ENCODE data around the gene NAPSA. TPM values are rescaled to one million over a fixed set of nuclear protein-coding genes. Genes with fewer than 3 reads are reported as not detected.

NAPSA gene
- total and polyA plus RNA-seq, 5 donors: 0.43 to 0.84 (median 0.64) TPM; not detected in 1

GRCh38 chr19:50328873-50329145 lies 36.6 kb downstream of the NAPSA start:
- intact Hi-C loops (cut with DNase I): no loop called here
- ATAC-seq: no peak
- WGBS: under 1% methylated on average over 40 of the region's 40 CpGs
- peak overlapping the region; percentile 61 for H3K4me3 ChIP-seq (ENCODE audit: low read length)
- no peaks in the 10 kb centered on the region for H3K27me3 ChIP-seq (ENCODE audit: control insufficient read depth, insufficient read depth)
- H3K9me3 ChIP-seq (ENCODE audit: control insufficient read depth, low read length): no peaks in the 10 kb centered on the region
- H3K27ac ChIP-seq (ENCODE audit: low read length): no peak overlapping the region
- no peak for DNase-seq
- peaks cover 3% of the 10 kb centered on the region for H3K4me1 ChIP-seq (ENCODE audit: control insufficient read depth, insufficient read depth, low read length)

DNA sequence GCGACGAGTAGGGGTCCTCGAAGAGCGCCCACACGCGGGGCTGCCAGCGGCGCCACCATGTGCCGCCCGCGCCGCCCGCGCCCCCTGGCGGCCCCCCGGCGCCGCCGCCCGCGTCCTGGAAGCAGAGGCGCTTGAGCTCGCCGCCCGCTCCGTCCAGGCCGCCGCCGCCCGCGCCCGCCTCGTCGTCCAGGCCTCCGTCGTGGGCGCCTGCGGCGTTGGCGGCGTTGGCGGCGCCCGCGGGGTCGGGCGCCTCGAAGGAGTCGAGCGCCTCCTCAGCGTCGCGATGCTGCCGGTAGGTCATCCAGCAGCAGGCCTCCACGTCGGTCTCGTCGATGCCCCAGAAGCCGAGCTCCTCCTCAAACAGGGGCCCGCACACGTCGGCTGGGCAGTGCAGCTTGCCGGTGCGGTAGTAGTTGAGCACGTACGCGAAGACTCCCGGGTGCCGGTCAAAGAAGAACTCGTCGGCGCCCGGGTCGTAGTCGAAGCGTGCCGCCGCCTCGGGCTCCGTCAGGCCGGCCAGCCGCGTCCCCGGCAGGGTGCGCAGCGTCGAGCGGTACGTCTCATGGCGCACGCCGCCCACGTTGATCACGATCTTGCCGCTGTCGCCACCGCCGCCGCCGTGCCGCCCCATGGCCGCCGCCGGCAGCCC lies 37.1 kb downstream of the NAPSA start:
- H3K4me1 ChIP-seq (ENCODE audit: control insufficient read depth, insufficient read depth, low read length): peaks cover 3% of the 10 kb centered on the region
- intact Hi-C loops (cut with DNase I): no loop called here
- H3K27ac ChIP-seq (ENCODE audit: low read length): peak overlapping the region; percentile 12
- ATAC-seq (no peak), DNase-seq (peak in 2 of 3 donors; percentile 61 to 73)
- H3K27me3 ChIP-seq (ENCODE audit: control insufficient read depth, insufficient read depth): no peaks in the 10 kb centered on the region
- H3K4me3 ChIP-seq (ENCODE audit: low read length): peak overlapping the region; percentile 61
- under 1% methylated on average over 104 of the region's 104 CpGs for WGBS
- no peaks in the 10 kb centered on the region for H3K9me3 ChIP-seq (ENCODE audit: control insufficient read depth, low read length)

GRCh38 chr19:50327461-50328223 lies 37.8 kb downstream of the NAPSA start:
- H3K4me1 ChIP-seq (ENCODE audit: control insufficient read depth, insufficient read depth, low read length): peaks cover 3% of the 10 kb centered on the region

GRCh38 chr19:50327013-50327412 lies 38.4 kb downstream of the NAPSA start:
- Histone ChIP-seq H3K4me3 (ENCODE audit: low read length) (no peak overlapping the region), H3K4me1 (ENCODE audit: control insufficient read depth, insufficient read depth, low read length) (peaks cover 3% of the 10 kb centered on the region), H3K9me3 (ENCODE audit: control insufficient read depth, low read length) (no peaks in the 10 kb centered on the region), H3K27me3 (ENCODE audit: control insufficient read depth, insufficient read depth) (no peaks in the 10 kb centered on the region), H3K27ac (ENCODE audit: low read length) (no peak overlapping the region)
- WGBS: 39% methylated on average over 4 of the region's 4 CpGs
- intact Hi-C loops (cut with DNase I): no loop called here
- DNase-seq (no peak), ATAC-seq (no peak)

More at GRCh38 chr19:50327461-50328223, 37.8 kb downstream of the NAPSA start:
- no peaks in the 10 kb centered on the region for H3K9me3 ChIP-seq (ENCODE audit: control insufficient read depth, low read length)
- 14% methylated on average over 20 of the region's 20 CpGs for WGBS
- intact Hi-C loops (cut with DNase I): no loop called here
- H3K27ac ChIP-seq (ENCODE audit: low read length): no peak overlapping the region
- DNase-seq (no peak), ATAC-seq (no peak)
- H3K4me3 ChIP-seq (ENCODE audit: low read length): no peak overlapping the region
- H3K27me3 ChIP-seq (ENCODE audit: control insufficient read depth, insufficient read depth): no peaks in the 10 kb centered on the region

GRCh38 chr19:50326101-50326664 lies 39.3 kb downstream of the NAPSA start:
- Histone ChIP-seq H3K27ac (ENCODE audit: low read length) (no peak overlapping the region), H3K27me3 (ENCODE audit: control insufficient read depth, insufficient read depth) (no peaks in the 10 kb centered on the region), H3K4me1 (ENCODE audit: control insufficient read depth, insufficient read depth, low read length) (peaks cover 3% of the 10 kb centered on the region), H3K4me3 (ENCODE audit: low read length) (no peak overlapping the region), H3K9me3 (ENCODE audit: control insufficient read depth, low read length) (no peaks in the 10 kb centered on the region)
- ATAC-seq: no peak
- 2% methylated on average over 26 of the region's 26 CpGs for WGBS
- peak in 1 of 3 donors; percentile 62 for DNase-seq
- intact Hi-C loops (cut with DNase I): no loop called here

DNA sequence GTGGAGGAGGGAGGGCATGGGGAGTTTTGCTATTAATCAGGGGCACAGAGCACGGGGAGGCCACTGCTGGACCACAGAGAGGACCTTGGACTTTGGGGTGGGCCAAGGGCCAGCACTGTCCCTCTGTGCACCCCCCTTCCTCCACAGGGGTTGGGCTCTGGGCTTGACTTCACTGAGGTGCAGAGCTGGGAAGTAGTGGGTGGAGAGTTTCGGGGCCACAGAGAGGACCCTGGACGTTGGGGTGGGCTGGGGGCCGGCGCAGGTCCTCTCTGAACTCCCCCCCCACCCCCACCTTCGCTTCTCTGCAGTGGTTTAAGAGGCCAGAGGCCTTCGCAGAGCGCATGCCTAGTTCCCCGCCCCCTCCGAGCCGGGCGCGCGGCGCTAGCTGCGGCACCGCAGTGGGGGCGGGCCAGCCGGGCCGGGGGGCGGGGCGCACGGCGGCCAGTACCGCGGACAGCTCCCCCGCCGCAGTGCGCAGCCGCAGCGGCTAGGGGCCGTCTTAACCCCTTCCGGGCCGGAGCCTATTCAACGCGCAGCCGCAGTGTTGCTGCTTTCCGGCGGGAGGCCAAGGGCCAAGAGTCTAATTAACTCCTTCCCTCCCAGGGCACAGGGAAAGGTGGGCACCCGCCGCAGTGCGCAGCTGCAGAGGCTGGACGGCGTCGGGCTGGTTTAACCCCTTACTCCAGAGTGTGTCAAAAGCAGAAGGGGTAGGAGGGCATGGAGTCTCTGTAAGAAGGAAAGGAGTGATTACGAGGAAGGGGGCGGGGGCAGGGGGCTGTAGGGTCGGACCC lies 39.9 kb downstream of the NAPSA start:
- H3K4me3 ChIP-seq (ENCODE audit: low read length): no peak overlapping the region
- H3K27me3 ChIP-seq (ENCODE audit: control insufficient read depth, insufficient read depth): no peaks in the 10 kb centered on the region
- intact Hi-C loops (cut with DNase I): no loop called here
- ATAC-seq (peak; percentile 36 to 38), DNase-seq (peak; percentile 66 to 91 (median 86))
- H3K27ac ChIP-seq (ENCODE audit: low read length): no peak overlapping the region
- H3K9me3 ChIP-seq (ENCODE audit: control insufficient read depth, low read length): no peaks in the 10 kb centered on the region
- peaks cover 3% of the 10 kb centered on the region for H3K4me1 ChIP-seq (ENCODE audit: control insufficient read depth, insufficient read depth, low read length)
- WGBS: 2% methylated on average over 48 of the region's 48 CpGs

- intact Hi-C loops (cut with DNase I): no loop called here
- H3K9me3 ChIP-seq (ENCODE audit: control insufficient read depth, low read length): no peaks in the 10 kb centered on the region
- WGBS: 67% methylated on average over 11 of the region's 11 CpGs
- ATAC-seq: no peak
- no peak overlapping the region for H3K27ac ChIP-seq (ENCODE audit: low read length)
- H3K27me3 ChIP-seq (ENCODE audit: control insufficient read depth, insufficient read depth): no peaks in the 10 kb centered on the region
- no peak overlapping the region for H3K4me3 ChIP-seq (ENCODE audit: low read length)
- no peak for DNase-seq
- peaks cover 2% of the 10 kb centered on the region for H3K4me1 ChIP-seq (ENCODE audit: control insufficient read depth, insufficient read depth, low read length)
Measured at GRCh38 chr19:50324331-50324730, 41.1 kb downstream of the NAPSA start.

- Histone ChIP-seq H3K27ac (ENCODE audit: low read length) (no peak overlapping the region), H3K27me3 (ENCODE audit: control insufficient read depth, insufficient read depth) (no peaks in the 10 kb centered on the region), H3K9me3 (ENCODE audit: control insufficient read depth, low read length) (no peaks in the 10 kb centered on the region), H3K4me3 (ENCODE audit: low read length) (no peak overlapping the region), H3K4me1 (ENCODE audit: control insufficient read depth, insufficient read depth, low read length) (peaks cover 2% of the 10 kb centered on the region)
- ATAC-seq (no peak), DNase-seq (no peak)
- intact Hi-C loops (cut with DNase I): no loop called here
- 92% methylated on average over 12 of the region's 12 CpGs for WGBS
Measured at GRCh38 chr19:50323782-50324133, 41.7 kb downstream of the NAPSA start.

DNA sequence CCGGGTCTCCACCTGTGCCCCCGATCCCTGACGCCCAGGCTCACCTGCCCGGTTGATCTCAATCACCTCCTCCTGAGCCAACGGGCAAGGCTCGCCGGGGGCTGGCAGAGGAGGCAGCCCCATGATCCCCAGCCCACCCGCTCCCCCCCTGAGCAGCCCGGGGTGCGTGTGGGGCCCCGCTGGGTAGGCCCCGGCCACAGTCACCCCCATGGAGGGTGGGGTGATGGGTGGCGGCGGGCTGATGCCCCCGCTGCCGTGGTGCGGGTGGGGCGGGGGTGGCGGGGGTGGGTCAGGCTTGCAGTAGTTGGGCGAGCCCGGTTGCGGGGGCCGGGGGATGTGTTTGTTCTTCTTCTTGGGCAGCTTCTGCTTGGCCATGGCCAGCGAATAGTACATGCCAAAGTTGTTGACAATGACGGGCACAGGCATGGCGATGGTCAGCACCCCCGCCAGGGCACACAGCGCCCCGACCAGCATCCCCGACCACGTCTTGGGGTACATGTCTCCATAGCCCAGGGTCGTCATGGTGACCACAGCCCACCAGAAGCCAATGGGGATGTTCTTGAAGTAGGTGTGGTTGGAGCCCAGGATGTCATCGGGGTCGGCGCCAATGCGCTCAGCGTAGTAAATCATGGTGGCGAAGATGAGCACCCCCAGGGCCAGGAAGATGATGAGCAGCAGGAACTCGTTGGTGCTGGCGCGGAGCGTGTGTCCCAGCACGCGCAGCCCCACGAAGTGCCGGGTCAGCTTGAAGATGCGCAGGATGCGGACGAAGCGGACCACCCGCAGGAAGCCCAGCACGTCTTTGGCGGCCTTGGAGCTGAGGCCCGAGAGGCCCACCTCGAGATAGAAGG lies 42.3 kb downstream of the NAPSA start:
- intact Hi-C loops (cut with DNase I): no loop called here
- Histone ChIP-seq H3K4me1 (ENCODE audit: control insufficient read depth, insufficient read depth, low read length) (peaks cover 2% of the 10 kb centered on the region), H3K27ac (ENCODE audit: low read length) (no peak overlapping the region), H3K27me3 (ENCODE audit: control insufficient read depth, insufficient read depth) (no peaks in the 10 kb centered on the region), H3K4me3 (ENCODE audit: low read length) (no peak overlapping the region), H3K9me3 (ENCODE audit: control insufficient read depth, low read length) (no peaks in the 10 kb centered on the region)
- WGBS: 93% methylated on average over 55 of the region's 55 CpGs
- ATAC-seq (no peak), DNase-seq (peak in 1 of 3 donors; percentile 58)

- Histone ChIP-seq H3K4me1 (ENCODE audit: control insufficient read depth, insufficient read depth, low read length) (peaks cover 2% of the 10 kb centered on the region), H3K27ac (ENCODE audit: low read length) (no peak overlapping the region), H3K4me3 (ENCODE audit: low read length) (no peak overlapping the region), H3K27me3 (ENCODE audit: control insufficient read depth, insufficient read depth) (no peaks in the 10 kb centered on the region), H3K9me3 (ENCODE audit: control insufficient read depth, low read length) (no peaks in the 10 kb centered on the region)
- DNase-seq (no peak), ATAC-seq (no peak)
- intact Hi-C loops (cut with DNase I): no loop called here
- 76% methylated on average over 12 of the region's 12 CpGs for WGBS
Measured at GRCh38 chr19:50322234-50322633, 43.2 kb downstream of the NAPSA start.

Measured in right cardiac atrium (tissue), 5 donors.